Endodermal cell (in vitro differentiated cells): ENCODE results near the gene MPHOSPH10. TPM values are rescaled to one million over a fixed set of nuclear protein-coding genes. Genes with fewer than 3 reads are reported as not detected.
A peak's percentile ranks its signal among the peaks of the same experiment; 100 is the strongest.
"Not testable (repeated sequence)": the region's sequence is repeated elsewhere in the genome, so short reads cannot be mapped to it uniquely, and the experiment has no call there.

Source experiments
- DNase-seq: peaks from one replicate; pipeline ENCODE4 v3.0.0-alpha.2; 2017
- H3K27ac ChIP-seq: 2 replicates; pipeline ENCODE4 v1.5.1; 2013; ENCODE audit warnings: mild to moderate bottlenecking, low read depth, low read length, moderate library complexity
- H3K27me3 ChIP-seq: 2 replicates; pipeline ENCODE4 v1.6.1; 2013; ENCODE audit warnings: mild to moderate bottlenecking, low read length, moderate library complexity; ENCODE audit not compliant: insufficient read depth, control insufficient read depth, poor library complexity, severe bottlenecking
- H3K36me3 ChIP-seq: 2 replicates; pipeline ENCODE4 v1.7.0; 2013; ENCODE audit warnings: mild to moderate bottlenecking, low read length, moderate library complexity; ENCODE audit not compliant: control insufficient read depth, insufficient read depth
- H3K4me1 ChIP-seq: one replicate; pipeline ENCODE4 v1.7.0; 2013; ENCODE audit warnings: low read length; ENCODE audit not compliant: control insufficient read depth, insufficient read depth
- H3K4me3 ChIP-seq: 2 replicates; pipeline ENCODE4 v1.5.1; 2013; ENCODE audit warnings: mild to moderate bottlenecking, low read length, moderate library complexity
- H3K9ac ChIP-seq: 2 replicates; pipeline ENCODE4 v1.6.1; 2013; ENCODE audit warnings: mild to moderate bottlenecking, low read length, moderate library complexity; ENCODE audit not compliant: poor library complexity, severe bottlenecking; ENCODE audit errors: extremely low read depth
- H3K9me3 ChIP-seq: 2 replicates; pipeline ENCODE4 v1.6.1; 2013; ENCODE audit warnings: mild to moderate bottlenecking, low read length, moderate library complexity; ENCODE audit not compliant: control insufficient read depth
- H3K27ac Mint-ChIP-seq: 2 replicates; pipeline ENCODE4 v1.8.0; 2020; ENCODE audit warnings: mixed read lengths
- H3K27me3 Mint-ChIP-seq: 2 replicates; pipeline ENCODE4 v1.8.0; 2021; ENCODE audit warnings: mild to moderate bottlenecking, mixed read lengths; ENCODE audit not compliant: insufficient read depth
- H3K36me3 Mint-ChIP-seq: 2 replicates; pipeline ENCODE4 v1.8.0; 2020; ENCODE audit warnings: low read depth, mixed read lengths
- H3K4me1 Mint-ChIP-seq: 2 replicates; pipeline ENCODE4 v1.8.0; 2020; ENCODE audit warnings: mixed read lengths
- H3K4me3 Mint-ChIP-seq: 2 replicates; pipeline ENCODE4 v1.8.0; 2020; ENCODE audit warnings: mild to moderate bottlenecking, moderate library complexity, mixed read lengths
- H3K9me3 Mint-ChIP-seq: 2 replicates; pipeline ENCODE4 v1.8.0; 2020; ENCODE audit warnings: mild to moderate bottlenecking, mixed read lengths
- WGBS, 2 experiments: methylation state at CpG; one replicate each; pipeline versions ENCODE4 v1.1.5 to v1.1.7; 2013; ENCODE audit warnings: missing lambda C conversion rate in 2 of 2, mixed read lengths in 1 of 2; ENCODE audit not compliant: insufficient coverage in 1 of 2, insufficient read length in 1 of 2; 5-methylcytosine and 5-hydroxymethylcytosine counted together
- total RNA-seq, 2 donors: library from RNA; stranded (reverse); fragmentation: NEBNext Ultra II Directional in 1 of 2; extraction: Animal tissue kit (Norgen Biotek cat#: 25700) in 1 of 2; gene quantifications; 2 replicates in 1 of 2; 3 replicates in 1 of 2; pipeline ENCODE4 v1.2.1, GENCODE V29; 2021
- TF ChIP-seq, protein P1 (sequence below): fragments of 200-600 bp; sonication (generic); conservative IDR thresholded peaks from 2 replicates; pipeline ENCODE4 v1.5.0; 2021; ENCODE audit warnings: antibody characterized with exemption, mild to moderate bottlenecking

Gene MPHOSPH10
- total RNA-seq, 2 donors from 2014 or later: 30.2 to 35.8 TPM

DNA sequence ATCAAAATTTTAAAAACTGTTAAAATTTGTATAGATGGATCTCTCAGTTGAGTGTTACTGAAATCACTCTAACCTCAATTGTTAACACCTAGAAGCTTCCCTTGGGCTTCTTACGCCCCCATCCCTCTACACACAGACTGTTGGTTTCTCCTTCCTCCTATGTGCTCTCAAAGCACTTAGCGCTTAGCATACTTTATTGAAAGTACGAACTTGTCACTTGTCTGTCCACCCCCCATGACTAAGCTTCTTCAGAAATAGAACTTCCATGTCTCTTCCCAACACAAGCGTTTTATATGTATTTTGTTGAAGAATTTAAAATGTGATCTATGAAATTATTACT, 441 bp downstream of the MPHOSPH10 start:
- DNase-seq: no peak
- H3K27me3 Mint-ChIP-seq: no peaks in the 10 kb centered on the region
- Histone ChIP-seq H3K9ac (peak overlapping the region; percentile 95), H3K4me3 (peak overlapping the region; percentile 99), H3K27ac (peak overlapping the region; percentile 71), H3K36me3 (peaks cover 30% of the 10 kb centered on the region), H3K9me3 (no peaks in the 10 kb centered on the region), H3K4me1 (no peaks in the 10 kb centered on the region), H3K27me3 (no peaks in the 10 kb centered on the region)
- H3K4me3 Mint-ChIP-seq: no peak overlapping the region
- 0% methylated on average over 3 of the region's 4 CpGs; no CpG with 5 or more reads in 1 of the 2 experiments for WGBS, 2 experiments
- TF ChIP-seq, protein P1, sequence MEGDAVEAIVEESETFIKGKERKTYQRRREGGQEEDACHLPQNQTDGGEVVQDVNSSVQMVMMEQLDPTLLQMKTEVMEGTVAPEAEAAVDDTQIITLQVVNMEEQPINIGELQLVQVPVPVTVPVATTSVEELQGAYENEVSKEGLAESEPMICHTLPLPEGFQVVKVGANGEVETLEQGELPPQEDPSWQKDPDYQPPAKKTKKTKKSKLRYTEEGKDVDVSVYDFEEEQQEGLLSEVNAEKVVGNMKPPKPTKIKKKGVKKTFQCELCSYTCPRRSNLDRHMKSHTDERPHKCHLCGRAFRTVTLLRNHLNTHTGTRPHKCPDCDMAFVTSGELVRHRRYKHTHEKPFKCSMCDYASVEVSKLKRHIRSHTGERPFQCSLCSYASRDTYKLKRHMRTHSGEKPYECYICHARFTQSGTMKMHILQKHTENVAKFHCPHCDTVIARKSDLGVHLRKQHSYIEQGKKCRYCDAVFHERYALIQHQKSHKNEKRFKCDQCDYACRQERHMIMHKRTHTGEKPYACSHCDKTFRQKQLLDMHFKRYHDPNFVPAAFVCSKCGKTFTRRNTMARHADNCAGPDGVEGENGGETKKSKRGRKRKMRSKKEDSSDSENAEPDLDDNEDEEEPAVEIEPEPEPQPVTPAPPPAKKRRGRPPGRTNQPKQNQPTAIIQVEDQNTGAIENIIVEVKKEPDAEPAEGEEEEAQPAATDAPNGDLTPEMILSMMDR: no peak
- H3K9me3 Mint-ChIP-seq: no peaks in the 10 kb centered on the region
- peaks cover 7% of the 10 kb centered on the region for H3K4me1 Mint-ChIP-seq
- H3K36me3 Mint-ChIP-seq: peaks cover 14% of the 10 kb centered on the region
- H3K27ac Mint-ChIP-seq: no peak overlapping the region

DNA sequence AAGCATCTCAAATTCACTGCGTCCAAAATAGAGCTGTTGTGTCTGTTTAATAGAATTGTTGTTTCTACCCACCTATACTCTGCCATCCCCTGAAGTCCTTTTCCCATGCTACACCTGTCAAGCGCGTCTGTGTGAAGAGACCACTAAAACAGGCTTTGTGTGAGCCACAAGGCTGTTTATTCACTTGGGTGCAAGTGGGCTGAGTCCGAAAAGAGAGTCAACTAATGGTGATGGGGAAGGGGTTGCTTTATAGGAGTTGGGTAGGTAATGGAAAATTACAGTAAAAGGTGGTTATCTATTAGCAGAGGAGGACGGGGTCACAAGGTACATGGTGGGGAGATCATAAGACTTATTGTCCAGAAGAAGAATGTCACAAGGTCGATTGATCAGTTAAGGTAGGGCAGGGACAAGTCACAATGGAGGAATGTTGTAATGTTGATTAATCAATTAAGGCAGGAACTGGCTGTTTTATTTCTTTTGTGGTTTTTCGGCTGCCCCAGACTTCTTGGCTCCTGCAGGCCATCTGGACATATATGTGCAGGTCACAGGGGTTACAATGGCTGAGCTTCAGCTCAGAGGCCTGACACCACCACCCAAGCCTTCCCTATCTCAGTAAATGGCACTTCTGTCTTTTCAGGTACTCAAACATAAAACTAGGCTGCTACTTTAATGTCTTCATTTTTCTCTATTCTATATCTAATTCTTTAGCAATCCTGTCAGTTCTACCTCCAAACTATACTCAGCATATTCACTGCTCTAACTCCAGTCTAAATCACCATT, 1.1 kb downstream of the MPHOSPH10 start:
- WGBS, 2 experiments: 72 to 76% methylated on average over 3 to 7 of the region's 7 CpGs

DNA sequence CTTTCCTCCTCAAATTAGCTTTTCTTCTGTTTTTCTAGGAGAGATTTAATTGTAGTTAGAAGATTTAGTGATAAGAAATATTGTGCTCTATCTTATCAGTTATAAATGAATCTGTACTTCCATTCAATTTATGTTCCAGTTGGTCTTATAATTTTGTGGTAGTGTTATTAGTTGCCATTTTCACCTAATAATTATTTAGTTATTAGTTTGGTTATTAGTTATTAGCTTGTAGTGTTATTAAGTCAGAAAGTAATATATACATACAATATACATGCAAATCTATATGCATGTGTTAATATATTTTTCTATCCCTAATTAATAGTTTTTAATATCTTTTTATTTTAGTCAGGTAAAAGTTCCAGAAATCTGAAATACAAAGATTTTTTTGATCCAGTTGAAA, 3.2 kb downstream of the MPHOSPH10 start:
- Histone ChIP-seq H3K9me3 (no peaks in the 10 kb centered on the region), H3K27ac (no peak overlapping the region), H3K4me1 (no peaks in the 10 kb centered on the region), H3K9ac (no peak overlapping the region), H3K27me3 (no peaks in the 10 kb centered on the region), H3K4me3 (no peak overlapping the region), H3K36me3 (peaks cover 58% of the 10 kb centered on the region)
- Mint-ChIP-seq H3K27me3 (no peaks in the 10 kb centered on the region), H3K4me1 (peaks cover 5% of the 10 kb centered on the region), H3K9me3 (no peaks in the 10 kb centered on the region), H3K36me3 (peaks cover 29% of the 10 kb centered on the region), H3K27ac (no peak overlapping the region), H3K4me3 (no peak overlapping the region)
- TF ChIP-seq, protein P1: no peak
- DNase-seq: no peak

More for the DNA sequence above, 1.1 kb downstream of the MPHOSPH10 start:
- not testable (repeated sequence) for H3K27me3 ChIP-seq, H3K4me3 Mint-ChIP-seq, H3K27ac ChIP-seq, H3K4me1 Mint-ChIP-seq, H3K27ac Mint-ChIP-seq, H3K9me3 Mint-ChIP-seq, H3K9me3 ChIP-seq, H3K4me1 ChIP-seq, DNase-seq, H3K27me3 Mint-ChIP-seq
- Histone ChIP-seq H3K9ac (peak overlapping the region; percentile 95), H3K4me3 (peak overlapping the region; percentile 99), H3K36me3 (peaks cover 37% of the 10 kb centered on the region)
- H3K36me3 Mint-ChIP-seq: peaks cover 19% of the 10 kb centered on the region

DNA sequence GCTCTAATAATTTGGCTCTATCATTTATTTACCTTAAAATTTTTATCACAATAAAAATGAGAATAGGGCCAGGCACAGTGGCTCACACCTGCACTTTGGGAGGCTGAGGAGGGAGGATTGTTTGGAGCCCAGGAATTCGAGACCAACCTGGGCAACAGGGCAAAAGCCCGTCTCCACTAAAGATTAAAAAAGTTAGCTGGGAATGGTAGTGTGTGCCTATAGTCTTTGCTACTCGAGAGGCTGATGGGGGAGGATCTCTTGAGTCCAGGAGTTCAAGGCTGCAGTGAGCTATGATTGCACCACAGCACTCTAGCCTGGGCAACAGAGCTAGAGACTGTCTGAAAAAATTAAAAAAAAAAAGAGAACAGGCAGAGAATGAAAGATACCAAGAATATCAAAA, 5.7 kb downstream of the MPHOSPH10 start:
- no peak overlapping the region for H3K4me3 ChIP-seq
- H3K27me3 ChIP-seq: no peaks in the 10 kb centered on the region
- DNase-seq: no peak
- H3K36me3 Mint-ChIP-seq: peaks cover 49% of the 10 kb centered on the region
- no peak overlapping the region for H3K27ac ChIP-seq
- TF ChIP-seq, protein P1: no peak
- H3K4me1 Mint-ChIP-seq: no peaks in the 10 kb centered on the region
- no peaks in the 10 kb centered on the region for H3K9me3 Mint-ChIP-seq
- no peaks in the 10 kb centered on the region for H3K4me1 ChIP-seq
- no peak overlapping the region for H3K9ac ChIP-seq
- H3K36me3 ChIP-seq: peaks cover 82% of the 10 kb centered on the region
- WGBS, 2 experiments: 94 to 97% methylated on average over 2 to 3 of the region's 3 CpGs
- H3K4me3 Mint-ChIP-seq: no peak overlapping the region
- no peaks in the 10 kb centered on the region for H3K9me3 ChIP-seq
- H3K27ac Mint-ChIP-seq: no peak overlapping the region
- no peaks in the 10 kb centered on the region for H3K27me3 Mint-ChIP-seq
